Daoy (cell line): ENCODE measurements around the gene KDM4C. TPM values are rescaled to one million over a fixed set of nuclear protein-coding genes. Genes with fewer than 3 reads are reported as not detected.
"Not testable (repeated sequence)": the region's sequence is repeated elsewhere in the genome, so short reads cannot be mapped to it uniquely, and the experiment has no call there.

Experiments
- DNase-seq: peaks from one replicate; pipeline ENCODE4 v3.0.0-alpha.2; 2015; ENCODE audit warnings: low read depth
- total RNA-seq: library from RNA; depleted of rRNA; stranded (reverse); fragments of >200 nt; shearing (Covaris generic); gene quantifications from 2 replicates; pipeline ENCODE4 v1.2.3, GENCODE V29; 2014

The KDM4C gene
- total RNA-seq, 1 experiment from 2014 or later = 12.7 TPM

DNA sequence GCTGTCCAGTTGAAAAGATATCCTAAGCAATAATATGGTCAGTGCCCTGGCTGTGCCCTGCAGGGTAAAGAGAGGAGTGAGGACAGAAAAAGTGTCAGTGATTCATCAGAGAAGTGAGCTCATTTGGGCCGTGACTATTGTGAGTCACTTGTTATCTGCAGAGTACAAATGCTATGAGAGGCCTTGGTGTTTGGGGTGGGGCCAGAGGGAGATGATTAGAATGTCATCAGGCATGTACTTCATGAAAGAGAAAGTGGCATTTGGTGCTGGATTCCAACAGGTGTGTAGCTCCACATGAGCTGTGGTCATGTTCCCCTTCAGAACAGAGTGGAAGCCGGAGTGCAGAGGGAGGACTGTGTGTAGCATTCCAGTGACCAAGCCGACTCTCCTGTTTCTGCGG is 174.1 kb downstream of the KDM4C start:
- DNase-seq = peak; percentile 91

DNA sequence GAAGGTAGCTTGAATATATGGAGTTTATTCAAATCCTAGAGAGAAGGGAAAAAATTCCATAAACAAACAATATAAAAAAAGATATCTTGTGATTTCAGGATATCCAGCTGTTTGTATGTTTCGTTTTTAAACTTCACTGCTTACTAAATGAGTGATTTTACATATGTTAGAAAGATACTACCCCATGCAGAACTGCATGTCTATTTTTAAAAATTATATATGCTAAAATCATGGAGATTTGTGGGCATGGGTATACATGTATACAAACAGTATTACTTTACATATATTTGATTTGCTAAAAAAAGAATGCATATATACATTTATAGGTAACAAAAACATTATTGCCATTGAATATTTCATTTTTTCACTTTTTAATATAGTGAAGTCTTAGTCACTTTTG is 178.3 kb downstream of the KDM4C start:
- no peak for DNase-seq

DNA sequence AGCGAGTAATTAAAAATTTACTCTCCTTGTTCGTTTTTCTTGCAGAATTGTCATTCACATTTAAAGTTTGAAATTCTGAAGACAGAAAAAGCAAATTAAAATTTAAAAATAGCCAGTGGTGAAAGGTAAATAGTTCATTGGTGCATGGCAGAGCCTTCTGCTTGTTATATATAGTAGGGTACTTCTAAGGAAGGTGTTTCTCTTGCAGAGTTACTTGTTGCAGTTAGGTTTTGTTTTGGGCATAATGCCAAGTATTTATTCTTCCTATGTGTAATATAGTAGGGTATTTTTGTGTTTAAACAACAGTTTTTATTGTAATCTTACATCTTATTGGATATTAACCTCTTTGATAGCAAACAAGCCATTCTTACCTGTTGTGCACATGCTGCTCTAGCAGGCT is 179.4 kb downstream of the KDM4C start:
- no peak for DNase-seq

DNA sequence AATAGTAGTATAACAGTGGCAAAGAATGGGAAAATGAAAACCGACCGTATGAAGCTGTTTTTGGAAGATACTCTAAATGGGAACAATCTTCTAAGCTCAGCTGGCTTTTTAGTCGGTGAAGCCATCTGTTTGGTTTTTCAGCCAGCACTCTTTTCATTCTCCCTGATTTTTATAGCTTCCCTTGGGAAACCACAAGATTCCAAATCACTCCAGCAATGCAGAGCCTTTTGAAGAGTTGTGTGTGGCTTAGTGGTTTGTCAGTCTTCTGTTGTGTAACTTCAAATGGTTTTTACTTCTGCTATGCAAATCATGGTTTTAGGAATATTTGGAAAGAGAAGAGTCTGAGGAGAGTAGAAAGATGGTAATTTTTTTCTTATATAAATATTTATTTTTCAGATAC is 180.7 kb downstream of the KDM4C start:
- DNase-seq = peak; percentile 75

DNA sequence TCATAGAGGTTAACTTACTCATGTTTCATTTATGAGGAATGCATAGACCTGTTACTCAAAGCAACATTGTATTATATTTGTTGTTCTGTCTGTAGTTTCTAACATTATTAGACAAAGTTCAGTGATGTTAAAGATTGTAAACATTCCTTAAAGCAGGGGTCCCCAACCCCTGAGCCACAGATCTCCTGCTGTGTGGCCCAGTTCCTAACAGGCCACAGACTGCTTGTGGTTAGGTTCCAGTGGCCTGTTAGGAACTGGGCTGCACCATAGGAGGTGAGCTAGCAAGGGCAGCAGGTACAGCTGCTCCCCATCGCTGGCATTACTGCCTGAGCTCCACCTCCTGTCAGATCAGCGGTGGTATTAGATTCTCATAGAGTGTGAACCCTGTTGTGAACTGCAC is 181.1 kb downstream of the KDM4C start:
- DNase-seq = peak; percentile 21

DNA sequence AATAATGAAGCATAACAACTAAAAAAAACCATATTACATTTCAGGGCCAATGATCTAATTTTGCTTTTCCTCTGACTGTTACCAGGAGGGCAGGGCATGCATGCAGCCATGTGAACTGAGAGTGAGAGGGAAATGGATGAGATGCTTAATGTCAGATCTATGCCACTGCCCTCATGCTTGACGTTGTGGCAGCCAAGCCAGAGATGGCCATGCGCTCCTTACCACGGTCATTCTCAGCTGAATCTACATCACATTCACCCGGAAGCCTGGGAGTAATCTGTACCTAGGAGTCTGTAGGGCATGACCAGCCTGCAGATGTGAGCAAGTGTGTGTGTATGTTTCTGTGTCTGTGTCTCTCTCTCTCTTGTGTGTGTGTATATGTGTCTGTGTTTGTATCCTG is 183.7 kb downstream of the KDM4C start:
- no peak for DNase-seq

DNA sequence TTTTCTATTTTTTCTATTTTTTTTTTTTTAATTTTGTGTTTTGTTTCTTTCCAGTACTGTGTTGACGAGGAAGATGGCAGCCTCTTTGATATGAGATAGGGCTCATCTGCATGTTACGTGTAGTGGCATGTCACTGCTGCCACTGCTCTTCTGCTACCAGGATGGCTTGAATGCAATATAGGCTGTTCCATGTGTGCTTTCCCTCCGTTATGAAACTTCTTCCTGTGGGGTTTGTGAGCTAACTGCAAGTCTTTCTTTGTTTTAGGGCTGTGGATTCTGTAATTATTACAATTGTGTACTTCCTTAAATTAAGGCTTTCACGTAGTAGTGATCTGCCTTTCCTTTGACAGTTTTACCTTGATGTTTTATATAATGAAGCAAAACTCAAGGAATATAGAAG is 184.6 kb downstream of the KDM4C start:
- DNase-seq = no peak

DNA sequence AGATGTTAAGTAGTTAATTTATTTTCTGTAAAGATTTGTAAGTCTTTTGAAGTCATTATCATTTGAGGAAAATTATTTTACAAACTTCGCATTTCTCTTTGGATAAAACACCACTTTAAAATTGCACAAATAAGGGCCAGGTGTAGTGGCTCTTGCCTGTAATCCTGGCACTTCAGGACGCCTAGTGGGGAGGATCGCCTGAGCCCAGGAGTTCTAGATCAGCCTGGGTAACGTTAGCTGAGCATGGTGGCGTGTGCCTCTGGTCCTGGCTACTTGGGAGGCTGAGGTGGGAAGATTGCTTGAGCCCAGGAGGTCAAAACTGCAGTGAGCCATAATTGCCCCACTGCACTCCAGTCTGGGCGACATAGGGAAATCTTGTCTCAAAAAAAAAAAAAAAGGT is 185.5 kb downstream of the KDM4C start:
- no peak for DNase-seq

DNA sequence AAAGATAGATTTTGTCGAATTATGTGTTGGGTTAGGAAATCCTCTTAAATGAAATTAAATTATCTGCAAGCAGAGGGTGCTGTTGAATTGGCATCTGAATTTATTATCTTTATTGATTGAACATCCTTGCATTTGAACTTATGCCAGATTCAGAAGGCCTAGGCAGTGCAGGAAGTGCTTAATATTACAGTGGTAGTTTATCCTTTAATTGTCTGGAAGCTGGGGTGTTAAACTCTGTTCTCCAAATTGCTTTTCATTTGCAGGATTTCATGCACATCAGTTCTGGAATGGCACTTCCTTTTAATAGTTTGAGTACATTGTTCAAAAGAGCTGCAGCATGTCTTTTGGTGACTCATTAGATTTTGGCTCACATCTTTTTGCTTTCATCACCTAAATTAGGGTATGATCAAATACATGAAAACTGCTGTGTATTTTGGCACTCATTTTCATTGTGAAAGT is 186.3 kb downstream of the KDM4C start:
- peak; percentile 44 for DNase-seq

DNA sequence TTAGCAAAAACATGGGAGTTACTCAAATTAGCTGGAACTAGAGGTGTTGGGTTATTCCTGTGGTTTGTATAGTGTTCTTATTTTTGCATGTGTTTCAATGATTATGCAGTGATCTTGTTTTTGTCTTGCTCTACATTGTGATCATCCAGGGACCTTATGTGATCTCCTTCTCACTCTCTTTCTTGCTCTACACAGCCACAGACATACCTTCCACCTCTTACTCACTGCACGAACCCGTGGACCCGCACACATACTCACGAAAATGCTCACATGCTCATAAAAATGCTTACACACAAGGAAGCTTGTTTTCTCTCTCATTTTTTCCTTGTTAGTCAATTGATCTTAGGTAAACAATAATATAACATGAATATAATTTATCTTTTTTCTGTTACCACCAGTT is 187.1 kb downstream of the KDM4C start:
- DNase-seq = peak; percentile 15

DNA sequence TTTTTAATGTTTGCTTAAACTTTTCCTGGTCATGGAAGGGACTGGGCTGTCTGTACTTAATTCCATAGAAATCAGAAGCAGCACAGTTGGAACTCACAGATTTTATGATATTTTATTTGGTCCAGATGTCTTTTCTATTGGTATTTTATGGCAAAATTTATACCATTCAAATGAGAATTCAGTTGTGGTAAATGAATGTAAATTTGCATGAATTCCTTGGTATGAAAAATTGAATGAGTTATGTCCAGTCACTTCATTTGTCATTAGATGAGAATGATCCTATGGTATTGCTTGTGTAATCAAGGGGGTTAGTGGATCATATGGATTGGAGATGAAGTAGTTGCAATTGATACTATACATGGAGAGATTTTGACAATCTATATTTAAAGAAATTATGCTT is 188.0 kb downstream of the KDM4C start:
- no peak for DNase-seq

DNA sequence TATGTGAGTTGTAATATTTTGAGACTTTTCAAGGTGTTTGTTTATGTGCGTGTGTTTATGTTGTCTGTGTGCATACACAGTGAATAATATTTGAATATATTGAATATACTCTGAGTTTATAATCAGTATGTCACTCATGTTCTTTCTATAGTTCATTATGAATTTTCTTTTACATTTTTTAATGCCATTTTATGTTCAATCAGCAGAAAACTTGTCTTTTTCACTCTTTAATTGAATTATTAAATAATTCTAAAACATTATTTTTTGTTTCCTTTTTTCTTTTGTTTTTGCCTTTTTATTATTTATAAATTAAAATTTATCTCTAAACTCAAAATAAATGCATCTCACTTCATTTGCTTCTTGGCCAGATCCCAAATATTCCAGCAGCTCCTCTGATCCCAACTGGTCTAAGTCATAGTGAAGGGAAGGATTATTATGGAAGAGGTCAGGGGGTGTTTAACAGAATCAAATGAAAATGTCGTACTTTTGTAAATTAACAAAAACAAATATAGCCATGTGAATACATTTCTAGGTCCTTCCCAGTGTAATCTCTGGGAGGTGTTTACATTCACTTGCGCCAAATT is 188.9 kb downstream of the KDM4C start:
- DNase-seq = no peak

DNA sequence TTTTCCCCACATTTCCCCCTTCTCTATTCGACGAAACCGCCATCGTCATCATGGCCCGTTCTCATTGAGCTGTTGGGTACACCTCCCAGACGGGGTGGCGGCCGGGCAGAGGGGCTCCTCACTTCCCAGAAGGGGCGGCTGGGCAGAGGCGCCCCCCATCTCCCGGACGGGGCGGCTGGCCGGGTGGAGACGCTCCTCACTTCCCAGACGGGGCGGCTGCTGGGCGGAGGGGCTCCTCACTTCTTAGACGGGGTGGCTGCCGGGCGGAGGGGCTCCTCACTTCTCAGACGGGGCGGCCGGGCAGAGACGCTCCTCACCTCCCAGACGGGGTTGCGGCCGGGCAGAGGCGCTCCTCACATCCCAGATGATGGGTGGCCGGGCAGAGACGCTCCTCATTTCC is 191.1 kb downstream of the KDM4C start:
- DNase-seq = not testable (repeated sequence)

DNA sequence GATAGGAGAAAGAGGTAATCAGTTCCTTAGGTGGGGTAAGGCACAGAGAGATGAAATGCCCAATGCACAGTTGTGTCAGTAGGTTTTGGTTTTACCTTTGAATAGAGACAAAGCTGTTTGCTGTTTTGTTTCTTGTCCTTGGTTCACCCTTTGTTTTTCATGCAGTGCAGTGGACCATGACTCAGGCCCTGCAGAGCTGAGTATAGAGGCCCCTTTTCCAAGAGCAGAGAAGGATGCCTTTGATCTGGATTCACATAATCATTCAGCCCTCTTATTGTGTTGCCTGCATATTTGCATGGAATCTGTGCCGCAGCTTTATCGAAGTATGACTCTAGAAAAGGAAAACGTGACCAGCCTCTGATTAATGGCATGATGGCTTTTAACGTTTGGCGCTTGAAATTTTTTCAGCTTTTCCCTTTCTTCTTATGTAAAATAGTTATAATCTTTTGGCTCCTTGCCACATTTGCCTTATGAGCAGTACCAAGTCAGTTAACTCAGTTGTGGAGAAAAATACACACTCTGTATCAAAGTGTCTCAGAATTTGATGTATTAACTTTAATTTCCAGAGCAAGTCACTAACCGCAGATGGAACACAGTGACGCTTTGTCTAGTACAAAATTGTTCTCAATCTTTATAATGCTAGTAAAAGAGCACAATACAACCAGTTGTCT is 197.6 kb downstream of the KDM4C start:
- DNase-seq = no peak

DNA sequence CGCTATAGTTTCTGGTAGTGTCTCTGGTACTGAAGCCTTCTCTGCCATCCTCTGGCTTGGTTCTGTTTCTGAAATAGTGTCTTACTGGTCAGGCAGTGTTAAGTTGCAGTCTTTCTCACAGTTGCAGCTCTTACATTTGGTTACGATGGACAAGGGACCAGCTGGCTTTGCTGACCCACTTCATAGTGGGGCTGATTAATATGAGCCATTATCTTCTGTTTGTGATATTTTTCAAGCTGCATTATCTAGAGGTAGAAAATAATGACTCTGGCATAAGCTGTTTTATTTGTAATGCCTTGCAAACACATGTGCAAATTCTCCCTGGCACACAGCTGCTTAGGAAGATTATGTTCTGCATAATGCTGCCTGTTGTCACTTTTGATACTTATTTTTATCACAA is 199.1 kb downstream of the KDM4C start:
- no peak for DNase-seq

DNA sequence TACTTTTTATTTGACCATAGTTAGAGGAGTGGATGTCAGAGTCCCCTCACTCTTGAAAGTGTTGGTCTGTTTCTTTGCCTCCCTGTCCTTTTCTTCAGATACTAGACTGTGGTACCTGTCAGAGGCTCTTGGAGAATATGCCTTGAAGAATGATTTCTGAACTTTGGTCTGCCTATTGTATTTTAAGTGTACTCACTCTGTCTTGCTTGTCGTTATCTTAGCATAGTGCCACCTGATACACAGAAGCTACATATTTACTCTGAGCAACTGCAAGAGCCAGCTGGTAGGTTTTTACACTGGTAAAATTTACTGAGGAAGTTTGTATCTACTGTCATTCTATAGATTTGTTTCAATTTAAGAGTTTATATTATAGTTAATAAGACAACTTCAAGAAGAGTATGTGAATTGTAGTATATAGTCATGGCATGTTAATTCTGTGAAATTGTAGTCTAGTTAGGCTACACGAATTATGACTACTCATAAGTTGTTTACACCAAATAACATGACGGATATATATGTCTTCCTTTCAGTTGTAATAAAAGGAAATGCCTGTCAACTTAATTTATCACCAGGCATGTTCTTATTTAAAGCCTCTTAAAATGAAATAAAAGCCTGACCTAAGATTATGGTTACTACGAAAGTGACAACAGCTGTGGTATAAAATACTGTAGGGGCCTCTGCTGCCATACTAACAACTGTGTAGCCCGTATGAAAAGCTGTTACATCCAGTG is 201.7 kb downstream of the KDM4C start:
- DNase-seq = no peak

DNA sequence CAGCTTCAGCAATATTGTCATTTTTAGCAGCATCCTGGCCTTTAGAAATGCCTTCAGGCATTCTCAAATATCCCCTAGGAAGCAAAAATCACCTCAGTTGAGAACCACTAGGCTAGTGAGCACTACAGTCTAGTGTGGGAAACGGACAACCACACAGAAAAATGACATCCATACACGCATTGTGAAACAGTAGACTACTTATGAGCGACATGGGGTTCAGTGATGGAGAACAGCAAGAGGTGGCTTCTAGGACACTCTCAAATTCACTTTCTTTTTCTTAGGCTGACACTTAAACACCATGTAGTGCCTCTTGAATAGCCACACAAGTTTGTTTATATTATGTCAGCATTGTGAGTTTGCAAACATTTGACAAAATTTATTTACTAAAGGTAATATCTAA is 203.0 kb downstream of the KDM4C start:
- DNase-seq = no peak

DNA sequence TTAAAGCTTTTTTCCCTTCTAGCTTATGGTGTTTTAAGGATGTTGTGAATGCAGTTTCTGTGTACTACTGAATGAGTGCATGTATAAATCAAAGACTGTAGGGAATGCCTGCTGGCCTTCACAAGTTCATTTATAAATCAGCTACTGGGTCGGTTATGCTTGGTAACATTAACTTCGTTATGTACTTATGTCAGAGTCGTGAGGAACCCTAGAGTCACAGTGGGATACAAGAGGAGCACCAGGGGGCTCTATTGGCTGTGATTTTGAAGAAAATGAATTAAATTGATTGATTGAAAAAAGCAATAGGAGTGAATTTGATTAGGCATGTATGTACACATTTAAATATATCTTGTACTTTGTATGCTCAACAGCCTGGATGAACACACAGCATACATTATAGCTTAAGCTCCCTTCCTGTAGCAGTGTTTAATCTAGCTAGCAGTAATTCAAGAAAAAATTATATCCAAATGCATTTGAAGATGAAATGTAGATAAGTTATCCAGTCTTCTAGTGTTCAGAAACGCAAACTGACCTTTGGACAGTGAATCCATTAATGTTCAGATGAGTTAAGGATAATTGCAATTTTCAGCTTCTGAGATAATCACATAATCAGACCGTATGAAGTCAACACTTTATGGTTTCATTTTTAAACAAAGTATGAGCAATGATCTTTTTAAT is 204.2 kb downstream of the KDM4C start:
- no peak for DNase-seq

DNA sequence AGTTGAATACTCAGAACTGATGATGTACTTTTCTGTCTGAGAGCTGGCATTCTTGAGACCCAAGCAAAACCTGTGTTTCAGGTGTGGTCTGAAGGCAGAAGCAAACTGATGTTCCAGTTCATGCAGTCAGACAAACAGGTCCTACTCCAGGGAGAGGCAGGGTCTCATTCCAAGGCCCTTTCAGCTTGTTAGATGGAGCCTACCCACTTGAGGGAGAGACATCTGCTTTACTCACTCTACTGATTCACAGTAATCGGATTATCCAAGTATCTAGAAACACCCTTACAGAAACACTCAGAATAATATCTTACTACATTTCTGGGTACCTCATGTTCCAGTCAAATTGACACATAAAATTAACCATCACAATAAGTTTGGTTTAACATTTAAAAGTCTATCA is 207.8 kb downstream of the KDM4C start:
- no peak for DNase-seq

DNA sequence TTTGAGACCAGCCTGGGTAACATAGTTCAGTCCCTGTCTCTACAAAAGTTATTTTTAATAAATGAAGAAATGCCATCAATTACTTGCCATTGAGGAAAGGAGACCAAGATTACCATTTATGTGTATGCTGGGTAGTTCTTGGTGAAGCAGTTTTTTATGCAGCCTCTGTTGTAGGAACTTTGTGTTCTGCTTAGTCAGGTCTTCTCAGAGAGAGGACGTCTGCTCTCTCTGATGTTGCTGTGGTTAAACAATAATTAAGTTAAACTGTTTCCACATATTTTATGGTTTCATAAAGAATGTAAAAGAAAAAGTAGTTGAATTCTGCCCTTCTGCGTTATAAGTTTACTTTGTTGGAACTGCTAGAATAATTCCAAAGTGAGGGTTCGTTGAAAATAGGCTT is 210.5 kb downstream of the KDM4C start:
- DNase-seq = no peak

DNA sequence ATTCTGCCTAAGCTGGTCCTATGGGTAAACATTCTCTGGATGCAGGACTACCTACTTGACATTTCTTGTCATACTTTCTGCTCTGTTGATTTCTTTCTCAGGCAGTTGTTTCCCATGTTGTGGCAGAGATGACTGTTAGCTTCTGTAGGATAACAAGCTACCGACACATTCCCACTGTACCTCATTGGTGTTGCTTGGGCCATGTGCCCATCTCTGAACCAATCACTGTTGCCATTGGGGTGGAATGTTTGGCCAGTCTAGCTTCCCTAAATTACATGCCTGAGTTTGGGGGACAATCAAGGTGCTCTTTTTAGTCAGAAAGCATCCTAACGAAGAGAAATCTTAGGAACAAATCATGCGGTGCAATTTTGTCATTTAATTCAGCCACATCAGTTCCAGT is 212.0 kb downstream of the KDM4C start:
- DNase-seq = no peak

DNA sequence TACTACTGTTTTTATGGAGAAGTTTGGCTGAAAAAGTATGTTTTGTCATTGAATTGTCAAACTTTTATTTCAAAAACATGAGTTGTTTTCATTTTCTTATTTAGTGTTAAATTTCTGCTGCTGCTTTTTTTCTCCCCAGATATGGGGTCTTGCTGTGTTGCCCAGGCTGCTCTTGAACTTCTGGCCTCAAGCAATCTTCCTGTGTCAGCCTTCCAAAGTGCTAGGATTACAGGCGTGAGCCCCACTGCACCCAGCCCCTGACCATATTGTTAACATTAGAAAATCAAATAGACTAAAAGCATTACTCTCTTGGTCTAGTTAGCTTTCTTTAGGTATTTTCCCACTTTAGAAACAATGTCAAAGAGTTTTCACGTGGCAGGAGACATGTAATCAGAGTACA is 215.3 kb downstream of the KDM4C start:
- DNase-seq = no peak

DNA sequence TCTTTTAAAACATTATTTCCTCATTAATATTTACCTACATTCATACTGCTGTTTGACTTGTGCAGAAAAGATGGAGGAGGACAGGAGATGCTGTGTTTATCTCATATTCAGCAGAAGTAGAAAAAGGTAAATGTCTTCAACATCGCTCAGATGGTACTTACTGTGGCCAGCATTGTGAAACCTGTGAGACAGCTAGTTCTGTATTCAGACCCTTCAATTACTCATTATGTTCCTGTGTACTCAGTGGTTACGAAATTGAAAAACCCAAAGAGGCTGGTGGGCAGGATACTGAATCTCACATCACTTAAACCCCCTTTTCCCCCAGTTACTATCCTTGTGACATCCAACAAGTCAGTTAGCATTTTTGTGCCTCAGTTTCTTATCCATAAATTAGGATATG is 216.0 kb downstream of the KDM4C start:
- DNase-seq = no peak
